ENCODE data around the gene EDIL3. TPM values are rescaled to one million over a fixed set of nuclear protein-coding genes. Genes with fewer than 3 reads are reported as not detected.

Gene EDIL3
- total RNA-seq, 2 donors from 2014 or later, result 2.2 to 17.5 TPM

DNA sequence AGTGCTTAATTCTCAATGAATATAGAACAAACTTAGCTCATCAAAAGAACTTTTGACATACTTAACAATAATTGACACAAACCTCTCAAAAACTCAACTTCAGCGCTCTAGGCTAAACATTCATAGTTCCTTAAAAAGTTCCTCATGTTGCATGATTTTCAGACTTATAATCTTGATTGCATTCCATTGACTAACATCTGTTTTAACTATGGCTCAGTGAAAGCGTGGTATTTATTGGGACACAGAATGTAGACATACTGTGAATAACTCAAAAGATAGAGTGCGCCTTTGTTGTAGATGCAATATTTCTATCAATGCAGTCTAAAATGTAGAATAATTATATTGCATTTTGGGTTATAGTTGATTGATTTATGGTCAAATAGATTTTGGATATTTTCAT is 436.9 kb downstream of the EDIL3 start:
- Histone ChIP-seq H3K27me3 (ENCODE audit: control insufficient read depth, insufficient read depth, low read length, poor library complexity, severe bottlenecking) (peaks cover 69% of the 10 kb centered on the region), H3K36me3 (ENCODE audit: control insufficient read depth, insufficient read depth, low read length) (no peaks in the 10 kb centered on the region), H3K9ac (ENCODE audit: extremely low read depth, low read length, poor library complexity, severe bottlenecking) (no peak overlapping the region), H3K4me3 (ENCODE audit: low read length) (no peak overlapping the region), H3K4me1 (ENCODE audit: control insufficient read depth, insufficient read depth, low read length) (no peaks in the 10 kb centered on the region), H3K9me3 (ENCODE audit: control insufficient read depth, low read length) (no peaks in the 10 kb centered on the region), H3K27ac (ENCODE audit: low read depth, low read length) (no peak overlapping the region)
- WGBS, 2 experiments (ENCODE audit: insufficient coverage in 1 of 2, insufficient read length in 1 of 2), result 92 to 100% methylated on average over 1 to 3 of the region's 3 CpGs
- no peaks in the 10 kb centered on the region for H3K36me3 Mint-ChIP-seq (ENCODE audit: low read depth)
- H3K4me1 Mint-ChIP-seq, result no peaks in the 10 kb centered on the region
- DNase-seq, result no peak
- no peak overlapping the region for H3K27ac Mint-ChIP-seq
- H3K9me3 Mint-ChIP-seq, result no peaks in the 10 kb centered on the region
- no peak overlapping the region for H3K4me3 Mint-ChIP-seq
- peaks cover 41% of the 10 kb centered on the region for H3K27me3 Mint-ChIP-seq (ENCODE audit: insufficient read depth)
- TF ChIP-seq, protein P1, sequence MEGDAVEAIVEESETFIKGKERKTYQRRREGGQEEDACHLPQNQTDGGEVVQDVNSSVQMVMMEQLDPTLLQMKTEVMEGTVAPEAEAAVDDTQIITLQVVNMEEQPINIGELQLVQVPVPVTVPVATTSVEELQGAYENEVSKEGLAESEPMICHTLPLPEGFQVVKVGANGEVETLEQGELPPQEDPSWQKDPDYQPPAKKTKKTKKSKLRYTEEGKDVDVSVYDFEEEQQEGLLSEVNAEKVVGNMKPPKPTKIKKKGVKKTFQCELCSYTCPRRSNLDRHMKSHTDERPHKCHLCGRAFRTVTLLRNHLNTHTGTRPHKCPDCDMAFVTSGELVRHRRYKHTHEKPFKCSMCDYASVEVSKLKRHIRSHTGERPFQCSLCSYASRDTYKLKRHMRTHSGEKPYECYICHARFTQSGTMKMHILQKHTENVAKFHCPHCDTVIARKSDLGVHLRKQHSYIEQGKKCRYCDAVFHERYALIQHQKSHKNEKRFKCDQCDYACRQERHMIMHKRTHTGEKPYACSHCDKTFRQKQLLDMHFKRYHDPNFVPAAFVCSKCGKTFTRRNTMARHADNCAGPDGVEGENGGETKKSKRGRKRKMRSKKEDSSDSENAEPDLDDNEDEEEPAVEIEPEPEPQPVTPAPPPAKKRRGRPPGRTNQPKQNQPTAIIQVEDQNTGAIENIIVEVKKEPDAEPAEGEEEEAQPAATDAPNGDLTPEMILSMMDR (conservative IDR thresholded peaks at IDR 0.05), result no peak

DNA sequence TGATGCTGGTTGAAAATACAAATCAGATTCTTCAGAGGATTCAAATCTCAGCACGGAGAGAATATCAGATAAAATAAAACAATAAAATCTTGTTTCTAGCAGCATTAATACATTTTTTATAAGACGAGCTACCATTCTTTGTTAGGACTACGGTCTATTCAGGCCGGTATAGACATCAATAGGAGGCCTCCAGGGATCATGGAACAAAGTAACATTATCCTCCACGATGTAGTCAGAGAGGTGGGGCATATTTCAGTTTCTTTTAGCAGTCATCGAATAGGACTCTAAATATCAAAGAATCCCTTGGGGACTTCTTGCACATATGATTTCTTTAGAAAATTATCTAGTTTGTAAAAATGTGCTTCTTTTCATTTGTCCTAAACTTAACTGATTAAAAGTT is 438.2 kb downstream of the EDIL3 start:
- Histone ChIP-seq H3K4me3 (ENCODE audit: low read length) (no peak overlapping the region), H3K27ac (ENCODE audit: low read depth, low read length) (no peak overlapping the region), H3K36me3 (ENCODE audit: control insufficient read depth, insufficient read depth, low read length) (no peaks in the 10 kb centered on the region), H3K9ac (ENCODE audit: extremely low read depth, low read length, poor library complexity, severe bottlenecking) (no peak overlapping the region), H3K9me3 (ENCODE audit: control insufficient read depth, low read length) (no peaks in the 10 kb centered on the region), H3K27me3 (ENCODE audit: control insufficient read depth, insufficient read depth, low read length, poor library complexity, severe bottlenecking) (peaks cover 57% of the 10 kb centered on the region), H3K4me1 (ENCODE audit: control insufficient read depth, insufficient read depth, low read length) (no peaks in the 10 kb centered on the region)
- Mint-ChIP-seq H3K4me3 (no peak overlapping the region), H3K9me3 (no peaks in the 10 kb centered on the region), H3K27ac (no peak overlapping the region), H3K36me3 (ENCODE audit: low read depth) (no peaks in the 10 kb centered on the region), H3K4me1 (no peaks in the 10 kb centered on the region), H3K27me3 (ENCODE audit: insufficient read depth) (peaks cover 28% of the 10 kb centered on the region)
- no peak for DNase-seq
- TF ChIP-seq, protein P1 (conservative IDR thresholded peaks at IDR 0.05), result no peak
- 92% methylated on average over 2 to 6 of the region's 6 CpGs for WGBS, 2 experiments (ENCODE audit: insufficient coverage in 1 of 2, insufficient read length in 1 of 2)

DNA sequence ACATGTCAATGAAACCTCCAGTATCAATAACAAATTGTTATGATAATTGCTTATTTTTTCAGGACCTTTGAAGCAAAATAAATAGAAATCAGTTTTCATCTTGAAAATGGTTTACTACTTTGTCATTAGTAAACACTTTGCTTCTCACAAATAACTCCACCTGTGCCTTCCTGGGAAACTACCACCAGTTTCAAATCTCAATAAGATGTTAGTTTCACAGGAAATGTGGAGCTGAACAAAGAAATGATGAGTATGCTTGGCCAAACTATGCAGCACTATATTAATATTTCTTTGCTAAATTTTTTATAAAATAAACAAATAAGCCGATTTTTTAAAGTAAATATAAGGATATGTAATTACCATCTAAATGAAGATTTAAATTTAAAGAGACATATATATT is 442.5 kb downstream of the EDIL3 start:
- Histone ChIP-seq H3K9ac (ENCODE audit: extremely low read depth, low read length, poor library complexity, severe bottlenecking) (no peak overlapping the region), H3K36me3 (ENCODE audit: control insufficient read depth, insufficient read depth, low read length) (no peaks in the 10 kb centered on the region), H3K27ac (ENCODE audit: low read depth, low read length) (no peak overlapping the region), H3K27me3 (ENCODE audit: control insufficient read depth, insufficient read depth, low read length, poor library complexity, severe bottlenecking) (peaks cover 20% of the 10 kb centered on the region), H3K4me1 (ENCODE audit: control insufficient read depth, insufficient read depth, low read length) (no peaks in the 10 kb centered on the region), H3K9me3 (ENCODE audit: control insufficient read depth, low read length) (no peaks in the 10 kb centered on the region), H3K4me3 (ENCODE audit: low read length) (no peak overlapping the region)
- no CpG with 5 or more reads among the region's 1 CpG for WGBS, 2 experiments (ENCODE audit: insufficient coverage in 1 of 2, insufficient read length in 1 of 2)
- no peak overlapping the region for H3K4me3 Mint-ChIP-seq
- H3K4me1 Mint-ChIP-seq, result peaks cover 1% of the 10 kb centered on the region
- no peak overlapping the region for H3K27ac Mint-ChIP-seq
- DNase-seq, result no peak
- peaks cover 4% of the 10 kb centered on the region for H3K27me3 Mint-ChIP-seq (ENCODE audit: insufficient read depth)
- TF ChIP-seq, protein P1 (conservative IDR thresholded peaks at IDR 0.05), result no peak
- H3K9me3 Mint-ChIP-seq, result no peaks in the 10 kb centered on the region
- no peaks in the 10 kb centered on the region for H3K36me3 Mint-ChIP-seq (ENCODE audit: low read depth)

Measured in endodermal cell (in vitro differentiated cells).